ENCODE measurements around the gene NECTIN1.

The NECTIN1 gene

GRCh38 chr11:119759747-119760412 lies 30.9 kb upstream of the NECTIN1 start:
- H3K27me3 ChIP-seq (ENCODE audit: control insufficient read depth, low read length): peaks cover 6% of the 10 kb centered on the region; the same call in 1 of the 2 replicates
- no peak overlapping the region for H3K27ac ChIP-seq (ENCODE audit: low read depth, low read length)
- H3F3A ChIP-seq (ENCODE audit: control insufficient read depth, insufficient read depth): no peaks in the 10 kb centered on the region
- no peaks in the 10 kb centered on the region for H3K79me2 ChIP-seq (ENCODE audit: control insufficient read depth, low read length)
- H3K9me3 ChIP-seq (ENCODE audit: control insufficient read depth, insufficient read depth, low read length): no peaks in the 10 kb centered on the region
- H3K4me3 ChIP-seq (ENCODE audit: low read length): no peak overlapping the region
- no peaks in the 10 kb centered on the region for H4K20me1 ChIP-seq (ENCODE audit: control insufficient read depth, insufficient read depth, low read depth, low read length)
- no peaks in the 10 kb centered on the region for H3K36me3 ChIP-seq (ENCODE audit: control insufficient read depth, low read length)
- H3K4me1 ChIP-seq (ENCODE audit: control insufficient read depth, low read length): no peaks in the 10 kb centered on the region
- no peak overlapping the region for H3K4me2 ChIP-seq (ENCODE audit: low read length)
- H3K9me2 ChIP-seq (replicated peaks; ENCODE audit: control insufficient read depth, low read length): no peaks in the 10 kb centered on the region
- no peak for TF ChIP-seq CTCF (IDR thresholded peaks at IDR 0.05; ENCODE audit: low read depth, low read length, poor library complexity, severe bottlenecking)
- TF ChIP-seq EZH2phosphoT487 (IDR thresholded peaks at IDR 0.05; ENCODE audit: borderline replicate concordance, low read length): no peak

- Histone ChIP-seq H3K9me2 (replicated peaks; ENCODE audit: control insufficient read depth, low read length) (no peaks in the 10 kb centered on the region), H4K20me1 (ENCODE audit: control insufficient read depth, insufficient read depth, low read depth, low read length) (no peaks in the 10 kb centered on the region), H3K9me3 (ENCODE audit: control insufficient read depth, insufficient read depth, low read length) (no peaks in the 10 kb centered on the region), H3K4me3 (ENCODE audit: low read length) (no peak overlapping the region), H3F3A (ENCODE audit: control insufficient read depth, insufficient read depth) (no peaks in the 10 kb centered on the region), H3K36me3 (ENCODE audit: control insufficient read depth, low read length) (no peaks in the 10 kb centered on the region), H3K27me3 (ENCODE audit: control insufficient read depth, low read length) (peaks cover 8% of the 10 kb centered on the region; the same call in 1 of the 2 replicates), H3K4me1 (ENCODE audit: control insufficient read depth, low read length) (no peaks in the 10 kb centered on the region), H3K27ac (ENCODE audit: low read depth, low read length) (no peak overlapping the region), H3K4me2 (ENCODE audit: low read length) (no peak overlapping the region), H3K79me2 (ENCODE audit: control insufficient read depth, low read length) (no peaks in the 10 kb centered on the region)
- TF ChIP-seq EZH2phosphoT487 (IDR thresholded peaks at IDR 0.05; ENCODE audit: borderline replicate concordance, low read length) (no peak), CTCF (IDR thresholded peaks at IDR 0.05; ENCODE audit: low read depth, low read length, poor library complexity, severe bottlenecking) (no peak)
These were observed 30.3 kb upstream of the NECTIN1 start for GRCh38 chr11:119759324-119759723.

GRCh38 chr11:119758291-119758690 lies 29.3 kb upstream of the NECTIN1 start:
- no peaks in the 10 kb centered on the region for H3K9me2 ChIP-seq (replicated peaks; ENCODE audit: control insufficient read depth, low read length)
- no peaks in the 10 kb centered on the region for H3K79me2 ChIP-seq (ENCODE audit: control insufficient read depth, low read length)
- H3K9me3 ChIP-seq (ENCODE audit: control insufficient read depth, insufficient read depth, low read length): no peaks in the 10 kb centered on the region
- peaks cover 19% of the 10 kb centered on the region for H3K27me3 ChIP-seq (ENCODE audit: control insufficient read depth, low read length)
- H3K27ac ChIP-seq (ENCODE audit: low read depth, low read length): no peak overlapping the region
- H3F3A ChIP-seq (ENCODE audit: control insufficient read depth, insufficient read depth): no peaks in the 10 kb centered on the region
- H3K4me2 ChIP-seq (ENCODE audit: low read length): no peak overlapping the region
- H4K20me1 ChIP-seq (ENCODE audit: control insufficient read depth, insufficient read depth, low read depth, low read length): no peaks in the 10 kb centered on the region
- H3K36me3 ChIP-seq (ENCODE audit: control insufficient read depth, low read length): no peaks in the 10 kb centered on the region
- peaks cover 4% of the 10 kb centered on the region for H3K4me1 ChIP-seq (ENCODE audit: control insufficient read depth, low read length)
- no peak for TF ChIP-seq EZH2phosphoT487 (IDR thresholded peaks at IDR 0.05; ENCODE audit: borderline replicate concordance, low read length)
- H3K4me3 ChIP-seq (ENCODE audit: low read length): no peak overlapping the region

GRCh38 chr11:119757378-119757777 lies 28.4 kb upstream of the NECTIN1 start:
- no peak for TF ChIP-seq CTCF (IDR thresholded peaks at IDR 0.05; ENCODE audit: low read depth, low read length, poor library complexity, severe bottlenecking)
- no peak for TF ChIP-seq EZH2phosphoT487 (IDR thresholded peaks at IDR 0.05; ENCODE audit: borderline replicate concordance, low read length)
- H3K27me3 ChIP-seq (ENCODE audit: control insufficient read depth, low read length): peaks cover 27% of the 10 kb centered on the region
- no peaks in the 10 kb centered on the region for H4K20me1 ChIP-seq (ENCODE audit: control insufficient read depth, insufficient read depth, low read depth, low read length)
- no peak overlapping the region for H3K27ac ChIP-seq (ENCODE audit: low read depth, low read length)
- no peaks in the 10 kb centered on the region for H3K9me3 ChIP-seq (ENCODE audit: control insufficient read depth, insufficient read depth, low read length)
- H3K79me2 ChIP-seq (ENCODE audit: control insufficient read depth, low read length): no peaks in the 10 kb centered on the region
- no peak overlapping the region for H3K4me3 ChIP-seq (ENCODE audit: low read length)
- no peaks in the 10 kb centered on the region for H3F3A ChIP-seq (ENCODE audit: control insufficient read depth, insufficient read depth)
- H3K4me2 ChIP-seq (ENCODE audit: low read length): no peak overlapping the region
- peaks cover 14% of the 10 kb centered on the region for H3K4me1 ChIP-seq (ENCODE audit: control insufficient read depth, low read length)
- no peaks in the 10 kb centered on the region for H3K9me2 ChIP-seq (replicated peaks; ENCODE audit: control insufficient read depth, low read length)
- H3K36me3 ChIP-seq (ENCODE audit: control insufficient read depth, low read length): no peaks in the 10 kb centered on the region

All from DOHH2 (cell line).